Endometrial microvascular endothelial cells (primary cell): ENCODE measurements around the gene CAMK1D. TPM values are rescaled to one million over a fixed set of nuclear protein-coding genes. Genes with fewer than 3 reads are reported as not detected.
"Not testable (repeated sequence)": the region's sequence is repeated elsewhere in the genome, so short reads cannot be mapped to it uniquely, and the experiment has no call there.

Source experiments
- in situ Hi-C: cut with HindIII; loops from 2 replicates; pipeline ENCODE4 v1.10.0; 2017; ENCODE audit warnings: low sequenced_read_pairs, low pct_unique_long_range_greater_than_20kb; ENCODE audit errors: inconsistent ontology term
- total RNA-seq: library from RNA; depleted of rRNA; stranded (reverse); fragments of >200 nt; gene quantifications from one replicate; pipeline ENCODE4 v1.2.3, GENCODE V29; 2015; ENCODE audit errors: inconsistent ontology term

Gene CAMK1D
- total RNA-seq, 1 donor from 2014 or later, result 0.37 TPM

DNA sequence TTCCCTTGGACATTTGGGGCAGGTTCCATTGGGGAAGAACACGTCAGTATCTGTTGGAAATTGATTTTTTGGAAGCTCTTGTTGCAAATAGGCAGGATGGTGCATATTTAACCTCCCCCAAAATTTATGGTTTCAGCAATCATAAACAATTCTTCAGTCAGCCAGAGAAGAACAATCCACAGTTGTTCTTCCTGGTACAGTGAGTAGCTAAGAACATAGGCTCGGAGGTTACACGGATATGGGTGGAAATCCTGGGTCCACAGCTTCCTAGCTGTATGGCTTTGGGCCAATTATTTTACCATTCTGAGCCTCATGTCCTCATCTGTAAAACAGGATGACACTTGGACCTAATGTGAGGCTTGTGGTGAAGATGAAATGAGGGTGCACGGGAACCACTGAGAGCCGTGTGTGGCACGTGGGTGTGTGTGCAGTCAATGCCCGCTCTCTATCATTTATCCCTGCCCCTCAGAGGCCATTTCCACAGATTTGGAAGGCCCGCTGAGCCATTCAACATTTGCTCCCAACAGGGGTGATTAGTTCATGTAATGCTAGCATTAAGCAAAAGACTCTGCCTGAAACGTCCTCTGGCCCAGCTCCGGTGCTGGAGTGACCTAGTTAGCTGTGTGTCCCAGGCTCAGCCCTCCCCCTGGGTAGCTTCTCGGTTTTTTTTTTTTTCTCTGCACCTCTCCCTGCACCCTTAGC lies 9.7 kb downstream of the CAMK1D start:
- in situ Hi-C loops, result no loop called here

DNA sequence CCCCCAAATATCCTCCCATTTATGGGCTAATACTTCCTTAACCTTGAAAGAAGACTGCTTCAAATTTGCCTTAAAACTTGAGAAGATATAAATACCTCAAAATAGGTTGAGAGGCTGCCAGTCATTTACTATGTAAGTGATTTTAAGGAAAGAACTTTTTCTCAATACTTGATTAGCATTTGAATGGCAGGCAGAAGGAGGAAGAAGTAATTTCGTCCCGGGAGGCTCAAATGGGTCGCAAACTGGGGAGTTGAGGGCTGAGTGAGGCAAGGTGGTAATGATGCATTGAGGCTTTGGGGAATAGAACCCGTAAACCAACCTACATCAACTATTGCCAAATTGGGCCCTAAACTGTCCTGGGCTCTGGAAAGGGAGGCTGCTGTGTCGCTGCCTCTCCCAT lies 11.1 kb downstream of the CAMK1D start:
- in situ Hi-C loops, result no loop called here

DNA sequence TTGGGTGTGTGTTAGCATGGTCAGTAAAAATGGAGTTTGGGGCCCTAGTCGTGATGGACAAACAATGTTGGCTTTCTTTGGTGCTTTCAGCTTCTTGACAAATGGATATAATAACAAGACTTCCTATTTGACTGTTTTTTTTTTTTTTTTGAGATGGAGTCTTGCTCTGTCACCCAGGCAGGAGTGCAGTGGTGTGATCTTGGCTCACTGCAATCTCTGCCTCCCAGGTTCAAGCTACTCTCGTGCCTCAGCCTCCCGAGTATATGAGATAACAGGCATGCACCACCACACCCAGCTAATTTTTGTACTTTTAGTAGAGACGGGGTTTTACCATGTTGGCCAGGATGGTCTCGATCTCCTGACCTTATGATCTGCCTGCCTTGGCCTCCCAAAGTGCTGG lies 11.8 kb downstream of the CAMK1D start:
- in situ Hi-C loops, result not testable (repeated sequence)

DNA sequence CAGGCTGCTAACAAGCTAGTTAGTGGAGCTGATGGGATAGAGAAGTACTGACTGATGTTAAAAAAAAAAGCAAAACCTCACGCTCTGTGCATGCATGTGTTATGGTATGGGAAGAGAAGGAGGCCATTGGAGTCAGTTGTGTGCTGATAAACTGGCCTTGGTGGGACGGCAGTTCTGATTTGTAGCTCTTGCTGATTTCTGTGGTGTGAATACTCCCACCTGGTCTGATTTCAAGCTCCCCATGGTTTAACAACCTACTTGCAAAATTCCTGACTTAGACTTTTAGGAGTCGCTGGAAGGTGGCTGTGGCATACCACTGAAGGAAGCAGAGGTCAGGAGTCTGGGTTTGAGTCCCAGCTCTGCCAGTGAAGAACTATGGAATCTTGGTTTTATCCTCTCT lies 15.2 kb downstream of the CAMK1D start:
- in situ Hi-C loops, result no loop called here

DNA sequence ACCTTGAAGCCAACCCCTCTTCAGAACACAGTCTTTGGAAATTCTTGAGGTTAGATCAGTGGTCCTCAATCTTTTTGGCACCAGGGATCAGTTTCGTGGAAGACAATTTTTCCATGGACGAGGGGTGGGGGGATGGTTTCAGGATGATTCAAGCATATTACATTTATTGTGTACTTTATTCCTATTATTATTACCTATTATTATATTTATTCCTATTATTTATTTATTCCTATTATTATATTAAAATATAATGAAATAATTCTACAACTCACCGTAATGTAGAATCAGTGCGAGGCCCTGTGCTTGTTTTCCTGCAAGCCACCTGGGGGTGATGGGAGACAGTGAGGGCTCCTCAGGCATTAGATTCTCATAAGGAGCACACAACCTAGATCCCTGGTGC lies 17.9 kb downstream of the CAMK1D start:
- in situ Hi-C loops, result no loop called here

DNA sequence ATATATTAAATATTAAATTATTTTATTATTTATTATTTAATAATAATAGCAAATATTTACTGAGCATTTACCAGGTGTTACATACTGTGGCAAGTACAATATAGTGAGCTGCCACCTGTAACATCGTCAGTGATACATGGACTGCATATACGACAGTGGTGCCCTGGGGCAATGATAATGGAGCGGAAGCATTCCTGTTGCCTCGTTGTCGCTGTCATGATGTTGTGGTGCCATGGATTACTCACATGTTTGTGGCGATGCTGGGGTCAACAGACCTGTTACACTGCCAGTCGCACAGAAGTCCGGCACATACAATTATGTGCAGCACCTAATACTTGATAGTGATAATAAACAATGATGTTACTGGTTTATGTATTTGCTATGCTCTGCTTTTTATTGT lies 20.6 kb downstream of the CAMK1D start:
- in situ Hi-C loops, result no loop called here

DNA sequence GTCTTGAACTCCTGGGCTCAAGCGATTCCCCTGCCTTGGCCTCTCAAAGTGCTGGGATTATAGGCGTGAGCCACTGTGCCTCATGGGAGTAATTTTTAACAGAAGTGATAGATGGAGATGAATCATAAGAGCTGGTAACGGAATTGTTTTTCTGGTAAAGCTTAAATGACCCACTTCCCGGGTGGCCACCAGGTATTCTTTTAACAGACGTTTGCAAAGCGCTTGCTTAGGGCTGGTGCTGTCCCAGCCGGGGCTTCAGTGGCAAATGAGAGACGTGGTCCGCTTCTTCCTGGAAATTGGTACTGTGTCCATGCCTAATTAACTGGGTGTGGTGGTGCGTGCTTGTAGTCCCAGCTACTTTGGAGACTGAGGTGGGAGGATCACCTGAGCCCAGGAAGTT lies 23.5 kb downstream of the CAMK1D start:
- in situ Hi-C loops, result no loop called here

DNA sequence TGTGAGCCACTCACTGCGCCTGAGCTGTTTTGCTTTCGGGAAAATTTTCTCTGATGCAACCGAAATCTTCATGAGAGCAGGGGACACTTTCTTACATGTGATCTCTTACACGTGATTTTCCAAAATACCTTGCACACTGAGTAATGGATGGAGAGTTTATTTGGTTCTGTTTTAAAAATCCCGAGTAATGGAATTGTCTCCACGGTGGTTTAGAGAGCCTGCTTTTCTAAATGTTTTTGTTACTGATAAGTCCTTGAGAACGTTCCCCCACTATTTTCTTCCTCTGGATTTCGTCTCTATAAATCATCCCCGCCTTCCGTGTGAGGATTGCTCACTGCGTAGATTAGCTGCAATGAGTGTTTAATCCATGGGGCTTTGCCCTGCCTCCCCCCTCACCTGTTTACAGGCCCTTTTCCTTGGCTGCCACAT lies 25.7 kb downstream of the CAMK1D start:
- in situ Hi-C loops, result no loop called here

DNA sequence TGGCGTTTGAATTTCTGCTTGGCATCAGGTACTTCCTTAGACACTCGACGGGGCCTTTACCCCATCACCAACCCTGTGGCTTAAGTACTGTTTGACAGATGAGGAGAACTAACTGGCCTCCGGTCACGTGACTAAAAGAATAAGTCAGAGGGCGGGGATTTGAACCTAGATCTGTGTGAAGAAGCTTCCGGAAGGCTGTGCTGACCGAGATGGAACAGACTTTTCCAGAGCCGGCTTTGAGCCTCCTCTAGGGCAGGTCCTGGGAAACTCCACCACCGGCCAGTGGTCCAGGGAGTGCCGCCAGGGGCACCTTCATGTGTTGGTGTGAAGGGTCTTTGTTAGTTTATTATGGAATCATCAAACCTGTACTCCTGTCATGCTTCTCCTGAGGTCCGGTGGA lies 26.9 kb downstream of the CAMK1D start:
- in situ Hi-C loops, result no loop called here

DNA sequence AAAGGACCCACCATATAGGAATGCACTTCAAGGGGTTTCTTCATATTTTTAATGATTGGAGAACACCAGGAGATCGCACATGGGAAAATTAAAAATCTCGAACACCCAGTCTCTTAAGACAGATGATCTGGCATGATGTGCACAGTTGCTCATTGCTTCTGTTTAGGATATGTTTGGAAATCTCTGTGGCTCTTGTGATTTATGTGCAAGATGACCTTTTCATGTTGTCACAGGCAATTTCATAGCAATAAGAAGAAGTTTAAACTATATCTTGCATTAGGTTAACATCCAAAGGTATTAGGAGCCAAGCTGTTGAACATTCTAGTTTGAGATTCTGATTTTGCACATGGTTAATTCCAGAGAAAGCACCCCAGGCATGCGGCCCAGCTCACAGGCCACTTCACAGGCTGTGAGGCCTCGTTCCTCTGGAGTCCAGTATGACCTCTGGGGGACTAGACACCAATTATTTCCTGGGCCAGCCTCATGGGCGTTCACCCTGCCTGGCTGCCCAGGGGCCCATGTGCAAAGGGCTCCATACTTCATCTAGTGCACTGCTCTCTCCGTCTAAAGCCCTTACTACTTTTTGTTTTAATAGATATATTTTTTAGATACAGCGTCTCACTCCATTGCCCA lies 28.4 kb downstream of the CAMK1D start:
- in situ Hi-C loops, result no loop called here

DNA sequence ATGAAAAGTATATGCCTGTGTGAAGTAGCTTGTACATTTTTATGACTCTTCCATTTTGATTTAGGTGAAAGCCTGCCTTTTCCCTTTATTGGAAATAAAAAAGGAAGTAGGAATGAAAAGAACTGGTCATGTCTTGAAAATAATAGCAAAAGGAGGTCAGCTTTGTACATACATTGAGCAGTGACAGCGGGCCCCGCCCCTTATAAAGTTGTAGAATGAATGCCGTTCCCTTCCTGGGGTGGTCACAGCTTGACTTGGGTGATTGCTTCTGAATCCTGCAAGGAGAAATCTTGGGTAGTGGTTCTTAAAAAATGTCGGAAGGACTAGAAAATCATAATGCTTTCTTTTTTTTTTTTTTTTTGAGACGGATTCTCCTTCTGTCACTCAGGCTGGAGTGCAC lies 31.7 kb downstream of the CAMK1D start:
- in situ Hi-C loops, result no loop called here

DNA sequence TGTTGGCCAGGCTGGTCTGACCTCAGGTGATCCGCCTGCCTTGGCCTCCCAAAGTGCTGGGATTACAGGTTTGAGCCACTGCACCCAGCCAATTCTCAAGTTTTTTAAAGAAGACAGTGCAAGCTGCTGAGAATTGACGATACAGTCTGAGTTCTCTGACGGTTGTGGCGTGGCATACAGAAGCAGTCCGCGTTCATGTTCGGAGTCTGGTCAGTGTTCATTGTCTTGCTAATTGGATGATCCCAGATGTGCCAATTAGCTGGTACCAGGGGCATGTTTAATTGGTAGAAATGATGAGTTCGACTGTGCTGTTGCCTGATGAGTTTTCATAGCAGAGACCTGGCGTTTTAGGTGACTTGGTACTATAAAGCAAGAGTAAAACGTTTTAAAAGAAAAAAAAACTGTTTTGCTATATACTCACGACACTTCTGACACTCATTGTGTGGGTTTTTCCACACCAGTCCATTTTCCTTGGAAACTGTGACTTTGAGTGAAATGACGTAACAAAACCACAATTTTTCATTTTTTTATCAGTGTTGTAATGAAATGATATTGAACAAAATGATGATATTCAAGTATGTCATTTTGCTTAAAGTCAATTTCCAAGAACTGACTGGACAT lies 32.3 kb downstream of the CAMK1D start:
- in situ Hi-C loops, result no loop called here

DNA sequence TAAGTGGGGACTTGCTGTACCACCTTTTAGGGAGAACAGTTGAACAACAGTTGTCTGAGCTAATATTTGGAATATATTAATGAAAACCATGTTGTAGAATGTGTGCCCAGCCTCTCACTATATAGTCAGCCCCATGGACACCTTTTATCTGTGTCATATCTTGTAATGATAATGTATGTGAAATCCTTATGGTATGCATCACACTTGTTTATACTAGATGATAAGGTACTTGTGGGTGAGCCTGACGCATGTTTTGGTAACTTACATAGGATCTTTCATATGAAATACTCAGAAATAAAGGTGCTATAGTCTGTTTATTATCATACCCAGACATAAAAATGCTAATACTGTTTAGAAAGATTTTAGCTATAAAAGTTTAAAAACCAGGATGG lies 32.8 kb downstream of the CAMK1D start:
- in situ Hi-C loops, result no loop called here

DNA sequence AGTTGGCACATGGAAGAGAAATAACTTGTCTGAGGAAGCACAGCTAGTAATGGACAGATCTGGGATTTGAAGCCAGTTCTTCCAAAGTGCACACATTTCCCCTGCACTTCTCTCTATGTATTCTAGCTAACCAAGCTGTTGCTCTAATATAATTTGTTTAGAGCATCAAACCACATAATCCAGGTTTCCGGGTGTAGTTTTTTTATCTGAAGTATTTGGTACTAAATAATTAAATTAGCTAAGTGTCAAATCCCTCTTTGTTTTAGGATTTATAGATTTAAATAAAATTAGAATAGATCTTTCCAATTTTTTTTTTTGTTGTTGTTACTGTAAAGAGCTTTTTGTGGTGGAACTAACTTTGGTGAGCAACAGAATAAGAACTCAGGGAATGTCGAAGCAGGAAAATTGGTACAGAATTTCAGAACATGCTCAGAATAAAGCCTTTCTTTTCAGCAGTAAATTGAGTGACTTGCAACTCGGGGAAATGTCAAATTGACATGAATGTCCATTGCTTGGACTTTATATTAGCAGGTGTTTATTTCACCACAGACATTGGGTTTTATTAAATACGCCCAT lies 33.7 kb downstream of the CAMK1D start:
- in situ Hi-C loops, result no loop called here

DNA sequence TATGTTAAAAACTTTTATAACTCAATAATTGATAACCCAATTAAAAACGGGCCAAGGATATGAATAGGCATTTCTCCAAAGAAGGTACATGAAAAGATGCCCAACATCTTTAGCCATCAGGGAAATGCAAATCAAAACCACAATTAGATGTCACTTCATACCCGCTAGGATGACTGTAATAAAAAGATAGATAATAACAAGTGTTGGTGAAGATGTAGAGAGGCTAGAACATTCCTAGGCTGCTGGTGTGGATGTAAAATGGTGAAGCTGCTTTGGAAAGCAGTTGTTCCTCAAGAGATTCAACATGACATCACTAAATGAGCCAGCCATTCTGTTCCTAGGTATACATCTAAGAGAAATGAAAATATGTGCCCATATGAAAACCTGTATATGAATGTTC lies 35.6 kb downstream of the CAMK1D start:
- in situ Hi-C loops, result no loop called here

DNA sequence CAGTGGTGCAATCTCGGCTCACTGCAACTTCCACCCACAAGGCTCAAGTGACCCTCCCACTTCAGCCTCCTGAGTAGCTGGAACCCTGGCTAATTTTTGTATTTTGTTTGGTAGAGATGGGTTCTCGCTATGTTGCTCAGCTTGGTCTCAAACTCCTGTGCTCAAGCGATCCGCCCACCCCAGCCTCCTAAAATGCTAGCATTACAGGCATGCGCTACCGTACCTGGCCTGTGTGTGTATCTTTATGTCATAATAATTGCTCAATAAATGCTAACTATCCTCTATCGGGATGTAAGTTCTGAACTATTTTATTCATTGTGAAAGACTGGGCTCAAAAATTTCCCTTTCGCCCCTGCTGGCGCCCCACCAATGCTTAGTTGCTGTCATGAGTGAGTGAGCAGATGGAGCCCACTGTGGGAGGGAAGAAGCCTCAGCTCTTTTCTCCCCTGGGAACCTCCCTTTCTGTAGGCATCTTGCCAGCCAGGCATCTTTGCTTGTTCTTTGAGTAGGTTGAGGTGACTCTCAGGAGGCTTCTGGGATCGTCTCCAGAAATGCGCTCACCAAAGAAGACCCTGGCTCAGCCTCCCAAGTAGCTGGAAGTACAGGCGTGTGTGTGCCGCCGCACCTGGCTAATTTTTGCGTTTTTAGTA lies 38.3 kb downstream of the CAMK1D start:
- in situ Hi-C loops, result no loop called here

DNA sequence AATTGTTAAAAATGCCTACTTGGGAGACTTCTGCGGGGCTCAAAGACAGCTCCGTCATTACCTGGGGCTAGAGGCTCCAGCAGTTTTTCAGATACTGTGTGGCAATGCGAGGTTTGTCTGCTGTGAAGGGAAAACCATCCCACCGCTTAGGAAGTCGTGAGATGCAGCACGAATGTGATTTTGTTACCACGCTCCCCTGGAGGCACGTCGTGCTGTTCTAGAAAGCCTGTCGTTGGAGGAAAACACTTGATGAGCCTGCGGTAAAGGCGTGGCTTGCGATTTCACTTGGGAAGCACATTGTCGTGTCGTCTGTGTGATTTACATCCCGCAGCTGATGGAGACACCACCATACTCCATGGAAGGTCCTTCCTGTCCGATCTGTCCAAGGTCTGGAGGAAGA lies 39.3 kb downstream of the CAMK1D start:
- in situ Hi-C loops, result no loop called here

DNA sequence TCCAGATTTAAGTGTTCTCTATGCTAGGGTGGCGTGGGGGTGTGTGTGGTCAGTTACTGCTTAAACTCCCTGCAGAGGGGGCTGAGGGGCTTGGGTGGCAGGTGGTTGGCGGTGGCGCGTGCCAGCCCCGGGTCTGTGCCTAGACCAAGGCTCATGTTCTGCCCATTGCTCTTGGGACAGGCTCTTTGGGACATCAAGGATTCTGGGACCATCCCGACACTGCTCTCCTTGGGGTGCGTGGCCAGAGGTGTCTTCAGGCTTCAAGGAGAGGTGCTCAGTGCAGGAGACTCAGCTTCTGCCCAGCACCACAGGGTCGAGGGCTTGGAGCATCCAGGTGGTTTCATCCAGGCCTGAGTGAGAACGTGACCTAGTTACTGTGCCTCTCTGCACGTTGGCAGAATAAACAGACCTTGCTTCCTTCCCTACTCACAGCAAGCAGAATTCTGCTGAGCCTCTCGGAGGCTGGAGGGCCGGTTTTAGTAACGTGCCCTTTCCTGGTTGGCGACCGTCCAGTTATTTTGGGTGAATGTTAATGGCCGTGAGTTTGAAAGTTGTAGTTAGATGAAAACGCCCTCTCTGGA lies 39.9 kb downstream of the CAMK1D start:
- in situ Hi-C loops, result no loop called here

DNA sequence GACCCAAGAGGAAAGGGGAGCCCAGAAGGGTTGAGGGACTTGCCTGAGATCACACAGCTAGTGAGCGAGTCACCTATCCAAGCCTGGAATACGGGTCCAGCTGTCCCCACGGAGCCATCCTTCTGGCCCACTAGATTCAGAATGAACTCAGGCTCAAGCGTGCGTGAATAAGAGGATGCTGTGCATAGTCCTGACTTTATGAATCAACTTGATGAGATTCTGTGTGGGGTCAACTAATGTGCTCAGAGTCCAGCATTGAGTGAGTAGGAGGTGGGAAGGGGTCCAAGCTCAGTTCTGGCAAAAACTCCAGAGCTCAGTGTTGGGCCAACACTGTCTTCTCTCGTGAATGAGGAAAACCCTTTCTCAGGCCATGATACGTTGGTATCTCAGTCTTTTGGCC lies 41.4 kb downstream of the CAMK1D start:
- in situ Hi-C loops, result no loop called here
